ENCODE results near the gene MCEE.

DNA sequence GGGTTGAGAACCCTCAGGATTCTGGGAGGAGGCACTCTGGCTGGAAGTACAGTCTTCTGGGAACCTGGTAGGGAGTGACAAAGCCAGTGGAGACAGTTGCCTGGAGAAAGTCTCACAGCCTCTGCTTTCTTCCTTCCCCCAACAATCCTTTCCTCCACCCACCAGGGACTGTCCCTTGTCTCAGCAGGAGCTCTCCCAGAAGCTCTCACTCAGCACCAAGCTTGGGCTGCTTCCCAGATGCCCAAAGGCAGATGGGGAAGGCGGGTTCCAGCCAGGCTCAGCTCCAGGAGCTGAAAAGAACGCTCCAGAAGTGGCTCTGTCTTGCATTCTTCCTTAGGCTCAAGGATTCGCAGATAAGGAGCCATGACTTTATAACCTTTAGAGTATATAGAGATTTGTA is 69.2 kb downstream of the MCEE start:
- TF ChIP-seq POLR2AphosphoS5 (IDR thresholded peaks at IDR 0.05; ENCODE audit: low read depth, low read length) (no peak), EP300 (IDR thresholded peaks at IDR 0.05; ENCODE audit: borderline replicate concordance in 1 of 2, low read depth in 1 of 2, low read length in 1 of 2) (no peak), MEF2A (IDR thresholded peaks at IDR 0.05; ENCODE audit: borderline replicate concordance, low read depth) (no peak), GATA2 (CRISPR knock-in tag; IDR thresholded peaks at IDR 0.05) (no peak), RCOR1 (IDR thresholded peaks at IDR 0.05; ENCODE audit: low read length) (no peak), RXRA (IDR thresholded peaks at IDR 0.05; ENCODE audit: borderline replicate concordance, low read depth) (no peak), SIN3A (IDR thresholded peaks at IDR 0.05; ENCODE audit: borderline replicate concordance, low read depth, low read length) (no peak), FOXM1 (IDR thresholded peaks at IDR 0.05; ENCODE audit: low read depth) (no peak)
- TF ChIP-seq, protein P1, sequence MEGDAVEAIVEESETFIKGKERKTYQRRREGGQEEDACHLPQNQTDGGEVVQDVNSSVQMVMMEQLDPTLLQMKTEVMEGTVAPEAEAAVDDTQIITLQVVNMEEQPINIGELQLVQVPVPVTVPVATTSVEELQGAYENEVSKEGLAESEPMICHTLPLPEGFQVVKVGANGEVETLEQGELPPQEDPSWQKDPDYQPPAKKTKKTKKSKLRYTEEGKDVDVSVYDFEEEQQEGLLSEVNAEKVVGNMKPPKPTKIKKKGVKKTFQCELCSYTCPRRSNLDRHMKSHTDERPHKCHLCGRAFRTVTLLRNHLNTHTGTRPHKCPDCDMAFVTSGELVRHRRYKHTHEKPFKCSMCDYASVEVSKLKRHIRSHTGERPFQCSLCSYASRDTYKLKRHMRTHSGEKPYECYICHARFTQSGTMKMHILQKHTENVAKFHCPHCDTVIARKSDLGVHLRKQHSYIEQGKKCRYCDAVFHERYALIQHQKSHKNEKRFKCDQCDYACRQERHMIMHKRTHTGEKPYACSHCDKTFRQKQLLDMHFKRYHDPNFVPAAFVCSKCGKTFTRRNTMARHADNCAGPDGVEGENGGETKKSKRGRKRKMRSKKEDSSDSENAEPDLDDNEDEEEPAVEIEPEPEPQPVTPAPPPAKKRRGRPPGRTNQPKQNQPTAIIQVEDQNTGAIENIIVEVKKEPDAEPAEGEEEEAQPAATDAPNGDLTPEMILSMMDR (IDR thresholded peaks at IDR 0.05), result no peak
- TF ChIP-seq, protein P2, sequence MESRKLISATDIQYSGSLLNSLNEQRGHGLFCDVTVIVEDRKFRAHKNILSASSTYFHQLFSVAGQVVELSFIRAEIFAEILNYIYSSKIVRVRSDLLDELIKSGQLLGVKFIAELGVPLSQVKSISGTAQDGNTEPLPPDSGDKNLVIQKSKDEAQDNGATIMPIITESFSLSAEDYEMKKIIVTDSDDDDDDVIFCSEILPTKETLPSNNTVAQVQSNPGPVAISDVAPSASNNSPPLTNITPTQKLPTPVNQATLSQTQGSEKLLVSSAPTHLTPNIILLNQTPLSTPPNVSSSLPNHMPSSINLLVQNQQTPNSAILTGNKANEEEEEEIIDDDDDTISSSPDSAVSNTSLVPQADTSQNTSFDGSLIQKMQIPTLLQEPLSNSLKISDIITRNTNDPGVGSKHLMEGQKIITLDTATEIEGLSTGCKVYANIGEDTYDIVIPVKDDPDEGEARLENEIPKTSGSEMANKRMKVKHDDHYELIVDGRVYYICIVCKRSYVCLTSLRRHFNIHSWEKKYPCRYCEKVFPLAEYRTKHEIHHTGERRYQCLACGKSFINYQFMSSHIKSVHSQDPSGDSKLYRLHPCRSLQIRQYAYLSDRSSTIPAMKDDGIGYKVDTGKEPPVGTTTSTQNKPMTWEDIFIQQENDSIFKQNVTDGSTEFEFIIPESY (IDR thresholded peaks at IDR 0.05; ENCODE audit: borderline replicate concordance, low read depth), result no peak
- TF ChIP-seq, protein P3, sequence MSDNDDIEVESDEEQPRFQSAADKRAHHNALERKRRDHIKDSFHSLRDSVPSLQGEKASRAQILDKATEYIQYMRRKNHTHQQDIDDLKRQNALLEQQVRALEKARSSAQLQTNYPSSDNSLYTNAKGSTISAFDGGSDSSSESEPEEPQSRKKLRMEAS (IDR thresholded peaks at IDR 0.05; ENCODE audit: low read depth), result no peak
- TF ChIP-seq, protein P4, sequence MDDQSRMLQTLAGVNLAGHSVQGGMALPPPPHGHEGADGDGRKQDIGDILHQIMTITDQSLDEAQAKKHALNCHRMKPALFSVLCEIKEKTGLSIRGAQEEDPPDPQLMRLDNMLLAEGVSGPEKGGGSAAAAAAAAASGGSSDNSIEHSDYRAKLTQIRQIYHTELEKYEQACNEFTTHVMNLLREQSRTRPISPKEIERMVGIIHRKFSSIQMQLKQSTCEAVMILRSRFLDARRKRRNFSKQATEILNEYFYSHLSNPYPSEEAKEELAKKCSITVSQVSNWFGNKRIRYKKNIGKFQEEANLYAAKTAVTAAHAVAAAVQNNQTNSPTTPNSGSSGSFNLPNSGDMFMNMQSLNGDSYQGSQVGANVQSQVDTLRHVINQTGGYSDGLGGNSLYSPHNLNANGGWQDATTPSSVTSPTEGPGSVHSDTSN (IDR thresholded peaks at IDR 0.05), result no peak
- TF ChIP-seq, protein P5, sequence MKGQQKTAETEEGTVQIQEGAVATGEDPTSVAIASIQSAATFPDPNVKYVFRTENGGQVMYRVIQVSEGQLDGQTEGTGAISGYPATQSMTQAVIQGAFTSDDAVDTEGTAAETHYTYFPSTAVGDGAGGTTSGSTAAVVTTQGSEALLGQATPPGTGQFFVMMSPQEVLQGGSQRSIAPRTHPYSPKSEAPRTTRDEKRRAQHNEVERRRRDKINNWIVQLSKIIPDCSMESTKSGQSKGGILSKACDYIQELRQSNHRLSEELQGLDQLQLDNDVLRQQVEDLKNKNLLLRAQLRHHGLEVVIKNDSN (IDR thresholded peaks at IDR 0.05; ENCODE audit: borderline replicate concordance, low read depth), result no peak
- TF ChIP-seq, protein P6, sequence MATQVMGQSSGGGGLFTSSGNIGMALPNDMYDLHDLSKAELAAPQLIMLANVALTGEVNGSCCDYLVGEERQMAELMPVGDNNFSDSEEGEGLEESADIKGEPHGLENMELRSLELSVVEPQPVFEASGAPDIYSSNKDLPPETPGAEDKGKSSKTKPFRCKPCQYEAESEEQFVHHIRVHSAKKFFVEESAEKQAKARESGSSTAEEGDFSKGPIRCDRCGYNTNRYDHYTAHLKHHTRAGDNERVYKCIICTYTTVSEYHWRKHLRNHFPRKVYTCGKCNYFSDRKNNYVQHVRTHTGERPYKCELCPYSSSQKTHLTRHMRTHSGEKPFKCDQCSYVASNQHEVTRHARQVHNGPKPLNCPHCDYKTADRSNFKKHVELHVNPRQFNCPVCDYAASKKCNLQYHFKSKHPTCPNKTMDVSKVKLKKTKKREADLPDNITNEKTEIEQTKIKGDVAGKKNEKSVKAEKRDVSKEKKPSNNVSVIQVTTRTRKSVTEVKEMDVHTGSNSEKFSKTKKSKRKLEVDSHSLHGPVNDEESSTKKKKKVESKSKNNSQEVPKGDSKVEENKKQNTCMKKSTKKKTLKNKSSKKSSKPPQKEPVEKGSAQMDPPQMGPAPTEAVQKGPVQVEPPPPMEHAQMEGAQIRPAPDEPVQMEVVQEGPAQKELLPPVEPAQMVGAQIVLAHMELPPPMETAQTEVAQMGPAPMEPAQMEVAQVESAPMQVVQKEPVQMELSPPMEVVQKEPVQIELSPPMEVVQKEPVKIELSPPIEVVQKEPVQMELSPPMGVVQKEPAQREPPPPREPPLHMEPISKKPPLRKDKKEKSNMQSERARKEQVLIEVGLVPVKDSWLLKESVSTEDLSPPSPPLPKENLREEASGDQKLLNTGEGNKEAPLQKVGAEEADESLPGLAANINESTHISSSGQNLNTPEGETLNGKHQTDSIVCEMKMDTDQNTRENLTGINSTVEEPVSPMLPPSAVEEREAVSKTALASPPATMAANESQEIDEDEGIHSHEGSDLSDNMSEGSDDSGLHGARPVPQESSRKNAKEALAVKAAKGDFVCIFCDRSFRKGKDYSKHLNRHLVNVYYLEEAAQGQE (IDR thresholded peaks at IDR 0.05; ENCODE audit: low read depth, low read length), result no peak
